GM19023 (cell line): ENCODE measurements around the gene HS6ST3.
A peak's percentile ranks its signal among the peaks of the same experiment; 100 is the strongest.

ENCODE experiments used
- ATAC-seq: cut with Tn5 transposase; IDR thresholded peaks from one replicate; pipeline ENCODE4 v1.9.1; 2021; ENCODE audit warnings: mild to moderate bottlenecking, moderate library complexity; ENCODE audit not compliant: unreplicated experiment

The HS6ST3 gene

DNA sequence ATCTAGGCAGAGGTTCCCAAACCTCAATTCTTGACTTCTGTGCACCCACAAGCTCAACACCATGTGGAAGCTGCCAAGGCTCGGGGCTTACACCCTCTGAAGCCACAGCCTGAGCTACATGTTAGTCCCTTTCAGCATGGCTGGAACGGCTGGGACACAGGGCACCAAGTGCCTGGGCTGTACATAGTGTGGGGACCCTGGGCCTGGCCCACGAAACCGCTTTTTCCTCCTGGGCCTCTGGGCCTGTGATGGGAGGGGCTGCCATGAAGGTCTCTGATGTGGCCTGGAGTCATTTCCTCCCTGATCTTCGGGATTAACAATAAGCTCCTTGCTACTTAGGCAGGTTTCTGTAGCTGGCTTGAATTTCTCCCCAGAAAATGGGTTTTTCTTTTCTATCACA, 108.1 kb downstream of the HS6ST3 start:
- no peak for ATAC-seq

DNA sequence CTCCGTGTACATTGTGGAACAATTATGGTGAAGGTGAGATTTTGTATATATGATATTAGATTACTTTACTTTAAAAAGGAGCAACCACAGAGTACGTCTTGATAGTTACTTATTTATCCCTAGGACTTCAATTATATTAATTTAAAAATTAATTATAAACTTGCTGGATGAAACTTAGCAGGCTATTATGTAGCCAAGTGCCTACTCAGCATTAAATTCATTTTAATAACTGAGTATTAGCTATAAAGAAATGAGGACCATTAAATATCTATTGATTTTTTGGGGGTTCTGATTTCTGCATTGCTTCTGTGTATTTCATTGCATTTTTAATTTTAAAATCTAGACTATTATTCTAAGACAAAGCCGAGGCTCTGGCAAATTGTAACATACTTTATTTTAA, 109.4 kb downstream of the HS6ST3 start:
- no peak for ATAC-seq

DNA sequence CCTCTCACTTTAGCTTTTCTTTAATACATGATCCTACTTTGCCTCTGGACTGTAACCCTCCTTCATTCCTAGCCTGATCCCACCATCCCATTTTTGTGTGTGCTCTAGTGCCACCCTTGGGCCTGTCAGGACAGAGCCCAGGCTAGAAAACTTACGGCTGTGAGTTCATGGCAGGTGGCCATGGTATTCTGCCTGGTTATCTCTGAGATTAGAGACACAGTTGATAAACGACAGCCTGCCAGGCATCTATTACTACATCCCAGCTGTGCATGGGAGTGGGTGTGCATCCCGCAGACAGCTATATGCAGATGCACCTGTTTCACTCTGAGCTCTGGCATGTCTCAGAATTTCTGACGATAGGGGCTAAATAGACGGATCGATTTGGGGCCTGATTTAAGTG, 110.9 kb downstream of the HS6ST3 start:
- ATAC-seq, result no peak

DNA sequence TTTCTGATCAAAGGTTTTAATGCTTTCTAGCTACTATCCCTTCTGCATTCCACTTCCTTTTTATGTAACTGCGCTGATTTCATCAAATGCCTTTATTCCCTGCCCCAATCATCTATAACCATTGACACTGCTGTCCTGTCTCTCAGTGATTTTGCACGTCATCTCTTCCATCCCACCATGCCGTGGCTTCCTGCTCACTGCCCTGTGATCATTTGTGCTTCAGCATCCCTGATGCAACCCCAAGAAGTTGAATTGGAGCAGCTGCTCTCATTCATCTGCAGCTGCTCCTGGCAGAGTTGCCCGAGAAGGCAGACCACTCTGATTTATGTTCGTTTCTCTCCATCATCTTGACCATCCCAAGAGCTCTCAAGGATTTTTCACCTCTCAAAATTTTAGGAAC, 112.4 kb downstream of the HS6ST3 start:
- ATAC-seq, result no peak

DNA sequence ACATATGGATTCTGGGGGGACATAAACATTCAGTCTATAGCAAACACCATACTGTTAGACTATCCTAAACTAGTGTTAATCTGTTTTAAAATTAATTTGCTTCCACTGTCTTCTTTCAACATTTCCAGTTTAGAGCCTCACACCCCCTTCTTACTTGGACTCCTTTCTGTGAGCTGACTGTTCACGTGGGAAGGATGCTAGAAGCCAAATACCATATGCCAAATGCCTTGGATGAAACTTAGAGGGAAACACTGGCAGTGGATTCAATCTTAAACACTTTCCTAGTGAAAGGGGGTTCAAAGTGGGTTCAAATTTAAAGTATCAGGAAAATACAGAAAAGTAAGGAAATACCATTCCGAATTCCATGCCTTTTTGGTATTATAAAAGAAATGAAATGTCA, 113.6 kb downstream of the HS6ST3 start:
- ATAC-seq, result no peak

DNA sequence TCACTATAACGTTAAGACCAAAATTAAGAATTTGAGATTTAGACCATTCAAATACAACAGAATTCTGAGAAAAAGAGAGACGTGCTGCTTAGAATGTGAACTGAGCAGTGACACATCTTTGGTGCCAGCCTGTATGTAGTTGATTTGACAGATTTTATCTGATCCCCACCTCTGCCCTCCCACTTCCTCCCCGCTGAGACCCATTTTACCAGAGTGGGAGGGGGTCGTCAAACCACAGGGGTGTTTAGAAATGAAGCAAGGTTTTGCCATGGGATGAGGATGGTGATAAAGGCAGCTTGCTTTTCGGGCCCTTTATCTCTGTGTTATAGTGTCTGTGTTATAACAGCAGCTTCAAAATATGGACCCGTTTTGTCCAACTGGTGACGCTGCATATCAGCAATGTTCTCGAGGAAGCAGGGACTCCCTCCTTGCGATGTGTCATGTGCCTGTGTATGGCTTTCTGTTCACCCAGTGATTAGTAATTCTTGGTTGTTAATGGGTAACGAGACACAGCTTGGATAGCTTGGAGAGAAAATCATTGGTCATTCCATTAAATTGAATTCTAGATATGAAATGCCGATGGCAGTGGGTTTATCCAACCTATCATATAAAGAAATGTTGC, 125.0 kb downstream of the HS6ST3 start:
- ATAC-seq, result no peak

DNA sequence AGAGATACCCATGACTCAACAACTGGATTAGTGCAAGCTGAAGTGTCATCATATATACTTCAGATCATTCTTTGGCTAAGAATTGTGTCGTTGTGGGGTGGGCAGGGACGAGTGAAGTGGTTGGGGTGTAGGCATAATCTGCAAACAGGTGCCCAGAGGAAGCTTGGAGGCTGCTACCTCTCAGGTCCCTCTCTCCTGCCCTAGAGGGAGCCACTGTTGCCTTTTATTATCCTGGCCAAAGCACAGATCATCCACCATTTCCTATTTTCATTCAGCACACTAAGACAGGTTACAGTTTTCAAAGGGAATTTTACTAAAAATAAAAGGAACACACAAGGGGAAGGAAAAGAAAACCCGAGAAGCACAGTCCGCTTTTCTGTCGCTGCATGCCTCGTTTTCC, 126.6 kb downstream of the HS6ST3 start:
- no peak for ATAC-seq

DNA sequence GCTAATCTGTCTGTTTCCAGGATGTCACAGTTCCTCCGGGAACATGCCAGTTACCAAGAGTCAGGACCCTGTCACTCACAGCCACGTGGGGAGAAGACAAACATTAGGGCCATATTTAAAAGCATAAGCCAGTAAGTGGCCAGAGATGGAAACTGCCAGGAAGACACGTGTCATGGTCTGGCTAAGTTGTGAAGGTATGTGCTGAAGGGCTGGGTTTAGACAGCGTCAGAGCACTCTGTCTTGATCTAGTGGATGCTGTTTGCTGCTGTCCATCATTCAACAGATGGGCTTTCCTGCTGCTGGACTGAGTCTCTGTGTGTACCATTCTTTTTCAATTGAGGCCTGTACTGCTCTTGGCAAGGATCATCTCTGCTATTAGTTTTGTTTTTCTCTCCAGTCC, 128.6 kb downstream of the HS6ST3 start:
- no peak for ATAC-seq

DNA sequence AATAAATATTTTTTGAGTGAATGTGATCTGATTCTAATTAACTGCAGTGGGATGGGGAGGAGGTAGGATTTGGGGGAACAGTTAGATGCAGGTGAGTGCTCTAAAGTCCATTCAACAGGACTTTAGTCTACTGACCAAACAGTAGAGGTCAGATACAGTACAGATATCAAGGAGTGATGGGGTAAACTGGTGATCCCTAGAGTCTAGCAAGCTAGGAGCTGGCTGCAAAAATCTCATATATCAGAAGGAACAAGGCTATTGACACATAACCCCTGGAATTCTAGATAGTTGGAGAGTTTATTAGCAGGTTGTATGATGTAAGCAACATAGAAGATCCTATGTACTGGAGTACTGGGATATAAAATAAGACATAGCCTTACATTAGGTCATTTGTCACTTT, 131.6 kb downstream of the HS6ST3 start:
- no peak for ATAC-seq

DNA sequence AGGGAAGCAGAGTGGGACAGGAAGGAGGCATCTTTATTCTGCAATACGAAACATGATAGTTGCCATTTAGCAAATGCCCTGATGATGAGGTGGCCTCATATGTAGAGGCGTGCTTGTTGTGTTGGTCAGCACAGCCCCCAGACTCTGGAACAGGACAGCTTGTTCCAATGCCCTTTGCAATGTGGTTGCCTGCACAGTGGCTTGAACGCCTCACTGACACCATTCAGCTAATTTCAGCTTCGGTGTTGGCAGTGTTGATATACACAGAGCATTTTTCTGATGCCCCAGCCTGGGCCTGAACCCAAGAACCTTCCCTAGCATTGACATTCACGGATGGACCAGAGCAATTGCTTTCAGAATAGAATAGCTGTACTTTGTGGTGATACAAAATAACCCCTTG, 133.3 kb downstream of the HS6ST3 start:
- no peak for ATAC-seq

DNA sequence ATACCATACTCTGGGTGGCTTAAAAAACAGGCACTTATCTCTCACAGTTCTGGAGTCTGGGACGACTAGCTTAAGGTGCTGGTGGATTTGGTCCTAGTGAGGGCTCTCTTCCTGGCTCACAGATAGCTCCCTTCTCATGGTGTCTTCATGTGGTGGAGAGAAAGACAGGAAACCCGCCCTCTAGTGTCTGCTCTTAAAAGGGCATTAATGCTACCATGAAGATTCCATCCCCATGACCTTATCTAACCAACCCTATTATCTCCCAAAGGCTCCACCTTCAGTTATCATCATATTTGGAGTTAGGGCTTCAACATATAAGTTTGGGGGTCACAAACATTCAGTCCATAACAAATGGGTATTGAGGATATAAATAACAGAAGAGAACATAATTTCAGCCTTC, 139.4 kb downstream of the HS6ST3 start:
- peak; percentile 70 for ATAC-seq

DNA sequence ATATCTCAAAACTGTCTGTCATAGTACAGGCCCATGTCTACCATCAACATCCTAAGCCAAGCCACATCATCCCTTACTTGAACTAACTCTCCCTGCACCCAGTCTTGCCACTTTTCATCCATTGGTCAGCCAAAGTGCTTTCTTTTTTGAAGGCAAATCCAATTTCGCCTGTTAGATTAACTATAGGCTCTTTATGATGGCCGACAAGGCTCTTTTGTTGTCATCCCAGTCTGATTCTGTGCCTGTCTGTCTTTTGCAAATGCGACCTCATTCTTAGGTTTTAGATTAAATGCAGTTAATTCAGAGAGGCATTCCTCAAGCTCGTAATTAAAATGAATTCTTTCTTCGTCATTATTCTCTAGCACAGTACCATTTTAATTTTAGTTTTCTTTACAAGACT, 148.3 kb downstream of the HS6ST3 start:
- ATAC-seq, result no peak

DNA sequence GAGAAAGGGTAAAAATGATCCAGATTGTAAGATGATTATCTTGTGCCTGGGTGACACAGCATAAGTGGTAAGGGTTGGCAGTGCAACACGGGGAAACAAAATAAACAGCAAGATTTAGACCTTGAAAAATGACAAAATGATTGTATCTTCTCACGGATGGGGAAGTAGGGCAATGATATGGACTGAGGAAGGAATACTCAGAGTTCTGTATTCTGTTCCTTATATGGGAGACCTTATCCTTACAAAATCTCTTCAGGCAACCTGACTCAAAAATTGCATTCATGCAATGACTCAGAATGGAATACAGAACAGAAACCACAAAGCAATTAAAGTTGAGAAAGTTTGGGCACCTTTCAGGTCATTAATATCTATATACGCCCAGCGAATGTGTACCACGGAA, 149.0 kb downstream of the HS6ST3 start:
- no peak for ATAC-seq

DNA sequence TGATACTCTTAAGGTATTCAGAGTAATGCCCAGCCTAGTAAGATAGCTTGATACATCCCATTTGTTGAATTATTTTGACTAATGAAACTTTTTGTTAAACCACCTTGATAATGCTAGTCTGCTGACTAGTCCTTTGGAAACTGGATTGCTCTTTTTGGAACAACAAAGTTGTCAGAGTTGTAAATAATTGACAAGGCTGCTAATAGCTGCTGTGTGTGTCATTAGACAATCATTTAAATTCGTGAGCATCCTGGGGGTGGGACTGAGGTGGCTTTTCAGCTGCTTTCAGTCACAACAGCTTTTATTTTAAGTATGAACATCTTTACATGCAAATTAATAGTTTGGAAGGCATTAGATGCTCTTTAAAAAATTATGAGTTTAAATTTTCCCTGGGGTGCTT, 153.5 kb downstream of the HS6ST3 start:
- no peak for ATAC-seq

DNA sequence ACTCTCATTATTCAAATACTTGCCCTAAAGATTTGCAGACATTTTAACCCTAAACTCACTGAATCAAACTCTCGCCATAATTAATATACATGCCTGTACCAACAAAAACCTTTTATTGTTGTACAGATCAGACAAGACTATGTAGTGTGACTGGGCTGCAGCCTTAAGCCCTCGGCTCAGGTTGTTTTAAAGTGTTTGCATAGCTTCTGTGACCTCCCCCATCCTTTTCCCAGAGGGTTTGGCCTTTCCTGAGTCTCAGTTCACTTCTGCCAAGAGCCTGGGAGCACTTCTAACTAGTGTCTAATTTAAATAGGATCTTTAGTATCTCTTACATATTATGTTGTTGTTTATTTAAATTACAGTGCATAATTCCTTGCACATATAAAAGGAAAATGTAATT, 158.2 kb downstream of the HS6ST3 start:
- no peak for ATAC-seq

DNA sequence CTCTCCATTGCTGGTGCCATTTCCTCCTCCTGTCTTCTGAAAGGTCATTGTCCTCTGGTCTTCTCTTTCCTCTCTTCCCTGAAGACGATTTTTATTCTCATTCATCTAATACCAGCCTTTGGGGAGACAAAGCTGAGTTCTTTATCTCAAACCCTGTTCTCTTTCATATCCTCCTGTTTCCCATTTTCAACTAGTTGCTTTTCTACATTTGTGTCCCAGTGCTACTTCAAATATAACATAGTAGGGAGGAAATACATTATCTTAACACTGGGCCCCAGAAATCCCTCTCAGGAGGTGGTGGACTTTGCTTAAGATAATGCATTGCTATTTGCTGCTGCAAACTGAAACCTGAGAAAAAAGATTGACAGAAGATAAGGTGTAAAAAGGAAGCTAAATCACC, 159.1 kb downstream of the HS6ST3 start:
- no peak for ATAC-seq

DNA sequence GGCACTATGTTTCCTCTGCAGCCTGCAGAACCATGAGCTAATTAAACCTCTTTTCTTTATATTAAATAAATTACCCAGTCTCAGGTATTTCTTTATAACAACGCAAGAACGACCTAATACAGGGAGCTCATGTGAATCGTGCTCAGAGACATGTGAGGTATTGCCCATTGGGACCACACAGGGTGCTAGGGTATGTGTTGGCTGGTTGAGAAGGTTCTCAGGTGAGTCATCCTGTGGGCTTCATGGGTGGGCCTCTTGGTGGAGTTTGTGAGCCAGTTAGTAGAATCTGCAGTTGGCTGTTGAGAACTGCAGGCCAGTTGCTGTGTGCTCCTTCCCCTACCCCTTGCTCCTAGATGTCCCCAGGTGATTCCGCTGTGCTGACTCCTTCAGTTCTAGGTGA, 163.0 kb downstream of the HS6ST3 start:
- no peak for ATAC-seq

DNA sequence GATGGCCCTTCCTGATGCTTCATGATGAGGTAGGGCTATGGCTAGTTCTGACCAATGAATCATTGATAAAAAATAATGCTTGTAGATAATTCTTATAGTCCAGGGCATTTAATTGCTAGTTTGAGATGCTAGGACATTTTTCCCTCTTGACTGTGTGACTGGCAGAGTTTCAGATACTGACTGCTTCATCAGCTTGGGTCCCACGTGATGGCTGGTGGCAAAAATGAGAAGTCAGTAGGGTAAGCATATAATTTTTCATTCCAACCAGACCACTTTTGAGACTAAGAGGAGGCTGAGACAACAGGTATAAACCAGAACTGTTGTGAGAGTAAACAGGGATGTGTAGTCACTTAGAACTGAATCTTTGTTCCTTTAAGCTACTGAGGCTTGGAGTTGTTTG, 183.3 kb downstream of the HS6ST3 start:
- no peak for ATAC-seq

DNA sequence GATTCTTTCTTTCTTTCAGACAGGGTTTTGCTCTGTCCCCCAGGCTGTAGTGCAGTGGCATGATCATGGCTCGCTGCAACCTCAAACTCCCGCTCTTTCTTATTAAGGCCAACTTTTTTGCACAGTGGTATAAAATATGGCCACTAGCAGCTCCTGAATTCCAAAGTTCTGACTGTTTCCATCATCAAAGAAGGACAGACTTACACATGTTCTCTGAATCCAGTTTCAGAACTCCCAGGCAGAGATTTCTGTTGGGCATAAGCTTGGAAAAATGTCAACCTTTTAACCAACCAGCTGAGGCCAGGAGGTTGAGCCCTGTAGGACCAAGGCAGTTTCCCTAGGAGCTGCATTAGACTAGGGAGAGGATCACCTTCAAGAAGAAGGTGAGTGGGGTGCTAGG, 184.1 kb downstream of the HS6ST3 start:
- ATAC-seq, result no peak

DNA sequence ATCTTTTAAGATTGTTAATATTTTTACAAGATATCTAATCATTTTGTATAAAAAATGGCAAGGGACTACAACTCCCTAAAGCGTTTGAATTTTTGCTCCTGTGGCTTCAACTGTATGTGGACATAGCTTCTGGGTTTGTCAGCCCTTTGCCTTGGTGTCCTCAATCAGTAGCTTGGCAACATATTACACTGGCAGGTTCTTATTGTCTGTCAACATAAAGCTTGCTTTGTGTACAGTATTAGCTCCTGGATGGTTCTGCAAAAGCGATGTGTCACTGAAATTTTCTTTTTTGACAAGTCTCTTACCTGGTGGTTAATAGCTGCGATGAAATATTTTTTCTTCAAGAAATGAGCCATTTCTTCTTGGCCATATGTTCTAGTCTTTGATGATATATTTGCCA, 190.0 kb downstream of the HS6ST3 start:
- no peak for ATAC-seq

DNA sequence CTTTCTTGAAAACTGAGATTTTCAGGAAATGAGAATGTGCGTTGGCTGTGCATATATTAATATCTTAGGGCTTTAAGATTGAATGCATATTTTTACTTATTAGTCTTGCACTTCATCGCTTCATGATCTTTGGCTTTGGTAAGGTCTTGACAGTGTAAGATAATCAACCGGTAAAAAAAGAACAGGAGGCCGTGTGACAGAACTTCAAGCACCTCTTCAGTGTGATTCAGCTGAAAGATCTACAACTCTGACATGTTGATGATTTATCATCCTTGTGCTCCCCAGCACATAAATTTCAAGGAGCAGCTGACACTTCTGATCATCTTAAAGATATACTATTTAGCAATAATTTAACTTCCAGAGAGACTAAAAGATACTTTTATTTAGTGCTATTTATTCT, 195.1 kb downstream of the HS6ST3 start:
- ATAC-seq, result no peak

DNA sequence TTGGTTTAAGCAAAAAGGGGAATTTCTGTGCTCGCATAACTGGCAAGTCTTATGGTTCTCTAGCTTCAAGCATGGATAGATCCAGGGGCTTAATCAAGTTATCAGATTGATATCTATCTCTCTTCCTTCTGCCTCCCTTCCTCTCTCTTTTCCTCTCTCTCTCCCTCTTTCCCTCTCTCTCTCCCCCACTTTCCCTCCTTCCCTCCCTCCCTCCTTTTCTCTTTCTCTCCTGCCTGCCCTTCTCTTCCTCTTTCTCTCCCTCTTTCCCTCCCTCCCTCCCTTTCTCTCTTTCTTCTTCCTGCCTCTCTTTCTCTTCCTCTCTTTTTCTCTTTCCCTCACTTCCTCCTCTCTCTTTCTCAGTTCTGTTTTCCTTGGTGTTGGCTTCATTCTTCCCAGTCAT, 195.8 kb downstream of the HS6ST3 start:
- ATAC-seq, result no peak
